GM21529 (cell line): Measurements from ENCODE around the gene TUBGCP2.
A peak's percentile ranks its signal among the peaks of the same experiment; 100 is the strongest.
"Not testable (repeated sequence)": the region's sequence is repeated elsewhere in the genome, so short reads cannot be mapped to it uniquely, and the experiment has no call there.

Experiments
- ATAC-seq: cut with Tn5 transposase; IDR thresholded peaks from one replicate; pipeline ENCODE4 v1.9.1; 2021; ENCODE audit not compliant: unreplicated experiment

The TUBGCP2 gene

DNA sequence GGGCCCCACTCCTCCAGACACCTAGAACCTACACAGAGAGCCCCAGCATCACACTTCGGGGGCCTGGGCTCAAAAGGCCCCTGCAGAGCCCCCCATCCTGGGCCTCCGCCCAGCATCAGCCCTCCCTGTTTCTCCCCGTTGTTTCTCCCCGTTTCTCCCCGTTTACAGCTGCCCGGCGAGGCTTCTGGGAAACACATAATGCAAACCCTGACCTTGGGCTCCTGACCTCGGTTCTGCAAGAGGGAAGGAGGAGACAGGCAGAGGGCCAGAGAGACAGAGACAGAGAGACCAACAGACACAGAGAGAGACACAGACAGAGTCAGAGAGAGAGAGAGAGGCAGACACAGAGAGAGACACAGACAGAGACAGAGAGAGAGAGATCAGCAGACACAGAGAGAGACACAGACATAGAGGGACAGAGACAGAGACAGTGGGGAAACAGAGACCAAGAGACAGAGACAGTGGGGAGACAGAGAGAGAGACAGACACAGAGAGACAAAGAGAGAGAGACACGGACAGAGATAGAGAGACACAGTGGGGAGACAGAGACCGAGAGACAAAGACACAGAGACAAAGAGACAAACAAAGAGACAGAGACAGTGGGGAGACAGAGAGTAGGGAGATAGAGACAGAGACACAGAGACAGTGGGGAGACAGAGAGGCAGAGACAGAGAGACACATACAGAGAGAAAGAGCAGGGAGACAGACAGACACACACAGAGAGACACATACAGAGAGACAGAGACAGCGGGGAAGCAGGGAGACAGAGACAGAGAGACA is 58.5 kb downstream of the TUBGCP2 start:
- no peak for ATAC-seq

DNA sequence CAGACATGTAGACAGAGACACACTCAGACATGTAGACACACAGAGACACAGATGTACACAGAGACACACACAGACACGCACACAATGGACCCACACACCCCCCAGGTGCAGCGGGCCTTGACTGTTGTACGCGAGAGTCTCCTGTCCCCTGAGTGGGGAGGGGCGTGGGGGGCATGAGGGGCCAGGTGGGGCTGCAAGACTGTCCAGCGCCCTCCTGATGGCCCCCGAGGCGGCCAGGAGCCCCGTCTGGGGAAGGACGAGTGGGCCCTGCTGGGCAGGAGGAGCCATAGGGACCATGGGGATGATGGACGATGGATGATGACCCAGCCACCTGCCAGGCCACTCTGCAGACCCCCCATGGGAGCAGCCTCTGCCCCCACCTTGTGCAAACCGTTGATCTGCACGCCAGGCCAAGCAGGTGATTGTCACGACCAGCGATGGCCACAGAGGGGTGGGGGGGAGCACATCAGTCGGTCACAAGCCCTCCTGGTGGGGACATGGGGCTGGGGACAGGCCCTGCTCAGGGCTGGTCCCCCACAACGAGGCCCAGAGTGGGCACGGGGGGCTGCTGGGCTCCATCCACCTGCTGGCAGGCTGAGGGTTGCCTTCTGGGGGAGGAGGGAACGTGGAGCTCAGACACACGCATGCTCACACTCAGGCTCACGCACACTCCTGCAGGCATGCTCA is 59.4 kb downstream of the TUBGCP2 start:
- ATAC-seq: no peak

DNA sequence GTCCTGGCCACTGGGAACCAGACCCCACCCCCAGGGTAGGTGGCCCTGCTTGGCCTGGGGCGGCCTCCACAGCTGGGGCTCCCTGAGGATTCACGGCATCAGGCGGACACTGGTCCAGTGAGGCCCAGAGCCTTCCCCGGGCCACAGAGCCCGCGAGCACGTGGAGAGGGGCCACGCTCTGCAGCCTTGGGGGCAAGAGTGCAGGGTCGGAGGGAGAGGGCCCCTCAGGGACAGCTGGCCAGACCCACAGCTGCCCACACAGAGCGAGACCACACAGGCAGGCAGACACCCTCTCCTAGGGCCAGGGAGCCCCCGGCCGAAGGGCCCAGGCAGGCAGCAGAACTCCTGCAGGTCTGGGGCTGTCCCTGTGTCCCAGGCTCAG is 60.3 kb downstream of the TUBGCP2 start:
- no peak for ATAC-seq

DNA sequence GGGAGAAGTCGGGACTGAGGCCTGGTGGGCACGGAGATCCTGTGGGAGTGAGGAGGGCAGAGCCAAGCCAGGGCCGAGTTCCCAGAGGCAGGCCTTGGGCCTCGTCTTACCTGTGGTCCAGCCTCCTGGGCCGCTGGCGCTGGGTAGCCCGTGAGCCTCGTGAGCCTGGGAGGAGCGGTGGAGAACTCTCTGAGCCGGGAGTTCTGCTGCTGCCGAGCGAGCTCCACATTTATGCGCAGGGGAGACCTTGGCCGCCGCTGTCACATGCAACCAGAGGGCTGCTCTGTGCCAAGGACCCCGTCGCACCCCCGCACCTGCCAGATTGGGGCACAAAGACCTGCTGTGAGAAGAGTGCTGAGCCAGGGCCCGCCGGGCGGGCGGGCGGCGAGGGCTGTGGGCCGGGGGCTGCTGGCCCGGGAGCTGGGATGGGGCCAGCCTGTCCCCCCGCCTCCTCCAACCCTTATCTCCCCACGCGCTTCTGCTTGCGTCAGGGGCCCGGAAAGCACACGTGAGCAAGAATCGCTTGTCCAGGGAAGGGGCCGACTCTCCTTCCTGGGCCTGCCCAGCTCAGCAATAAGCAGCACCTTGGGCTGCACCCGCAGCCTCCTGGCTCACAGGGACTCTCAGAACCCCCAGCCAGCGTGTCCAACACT is 60.9 kb downstream of the TUBGCP2 start:
- no peak for ATAC-seq

DNA sequence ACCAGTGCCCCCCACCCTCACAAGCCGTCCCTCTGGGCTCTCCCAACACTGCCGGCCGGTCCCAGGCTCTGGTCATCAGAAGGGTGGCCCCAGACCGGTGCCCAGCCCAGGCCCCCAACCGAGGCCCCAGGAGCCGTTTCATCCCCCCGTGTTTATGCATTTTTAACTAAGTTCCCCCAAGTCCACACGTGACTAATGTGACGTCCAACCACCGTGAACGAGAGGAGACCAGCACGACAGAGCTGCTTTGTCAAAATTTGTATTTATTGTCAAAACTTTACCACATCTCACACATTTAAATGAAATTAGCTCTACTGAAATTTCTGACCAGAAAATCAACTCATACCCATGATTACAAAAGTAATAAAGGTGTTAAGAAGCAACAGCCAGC is 62.4 kb downstream of the TUBGCP2 start:
- ATAC-seq: no peak

DNA sequence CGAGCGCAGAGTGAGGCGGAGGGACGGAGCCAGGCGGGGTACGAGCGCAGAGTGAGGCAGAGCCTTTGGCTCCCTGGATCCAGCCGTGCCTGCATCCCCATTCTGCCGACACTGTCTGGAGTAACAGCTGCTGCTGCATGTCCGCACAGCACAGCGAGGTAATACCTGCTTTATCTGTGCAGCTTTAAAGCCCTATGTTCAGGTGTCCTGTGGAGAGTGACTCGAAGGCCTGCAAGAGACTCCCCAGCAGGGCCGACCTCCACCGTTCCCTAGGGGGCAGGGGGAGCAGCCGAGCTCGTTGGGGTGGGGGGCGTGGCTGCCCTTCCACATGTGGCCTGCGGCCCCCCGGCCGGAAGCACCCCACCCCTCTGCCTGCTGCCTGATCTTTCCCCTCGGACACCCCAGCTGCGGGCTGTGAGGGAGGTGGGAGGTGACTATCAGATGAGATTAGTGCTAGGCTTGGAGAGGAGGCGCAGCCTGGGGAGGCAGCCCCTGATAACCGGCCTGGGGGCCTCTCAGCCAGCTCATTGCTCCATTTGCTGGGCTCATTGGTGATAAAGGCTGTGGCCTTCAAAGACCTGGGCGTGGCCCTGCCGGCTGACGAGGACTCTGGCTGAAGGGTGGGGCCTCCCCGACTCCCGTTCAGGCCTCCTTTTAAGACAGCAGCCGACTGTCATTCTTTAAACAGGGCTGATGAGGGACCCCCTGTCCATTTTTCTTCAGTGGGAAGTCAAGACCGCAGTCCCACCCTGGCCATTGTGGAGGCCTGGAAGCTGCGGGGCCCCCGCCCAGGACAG is 63.0 kb downstream of the TUBGCP2 start:
- no peak for ATAC-seq

DNA sequence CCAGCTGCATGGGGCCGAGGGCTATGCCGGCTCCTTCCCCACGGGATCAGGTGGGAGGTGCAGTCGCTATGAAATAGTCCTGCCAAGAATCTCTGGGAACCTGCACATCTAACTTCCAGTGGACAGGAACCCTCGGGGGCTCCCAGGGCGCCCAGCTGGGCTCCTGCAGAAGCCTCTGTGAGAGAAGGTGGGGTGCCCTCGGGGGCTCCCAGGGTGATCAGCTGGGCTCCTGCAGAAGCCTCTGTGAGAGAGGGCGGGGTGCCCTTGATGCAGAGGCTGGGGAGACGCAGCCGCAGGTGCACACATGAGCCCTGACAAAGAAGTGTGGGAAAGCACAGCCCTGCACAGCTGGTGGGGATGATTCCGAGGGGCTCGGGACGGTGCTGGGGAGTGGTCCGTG is 65.1 kb downstream of the TUBGCP2 start:
- no peak for ATAC-seq

DNA sequence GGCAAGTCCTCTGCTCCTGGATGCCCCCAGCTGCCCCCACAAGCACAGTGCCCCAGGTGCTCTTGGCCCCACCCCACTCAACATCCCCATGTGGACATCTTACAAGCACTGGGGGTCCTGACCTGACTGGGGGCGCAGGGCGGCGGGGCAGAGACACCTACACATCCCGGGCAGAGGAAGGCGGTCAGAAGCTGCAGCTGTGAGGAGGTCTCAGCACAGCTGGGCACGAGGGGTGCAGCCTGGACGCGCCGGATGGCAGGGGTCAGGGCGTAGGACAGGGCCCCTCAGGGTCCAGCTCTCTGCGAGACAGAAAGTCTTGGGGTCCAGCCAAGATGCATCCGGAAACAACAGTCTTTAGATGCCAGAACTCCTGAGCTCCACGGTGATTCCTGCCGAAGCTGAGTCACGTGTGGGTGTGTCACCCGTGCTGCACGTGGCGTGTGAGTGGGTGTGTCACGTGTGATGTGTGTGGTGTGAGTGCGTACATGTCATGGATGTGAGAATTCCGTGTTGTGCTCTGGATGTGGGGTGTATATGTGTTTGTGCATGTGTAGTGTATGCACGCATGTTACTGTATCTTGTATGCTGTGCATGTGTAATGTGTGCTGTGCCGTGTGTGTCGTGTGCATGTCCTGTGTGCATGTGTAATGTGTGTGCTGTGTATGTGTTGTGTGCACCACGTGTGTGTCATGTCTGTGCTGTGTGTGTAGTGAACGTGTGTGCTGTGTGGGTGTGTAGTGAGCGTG is 65.9 kb downstream of the TUBGCP2 start:
- ATAC-seq: no peak

DNA sequence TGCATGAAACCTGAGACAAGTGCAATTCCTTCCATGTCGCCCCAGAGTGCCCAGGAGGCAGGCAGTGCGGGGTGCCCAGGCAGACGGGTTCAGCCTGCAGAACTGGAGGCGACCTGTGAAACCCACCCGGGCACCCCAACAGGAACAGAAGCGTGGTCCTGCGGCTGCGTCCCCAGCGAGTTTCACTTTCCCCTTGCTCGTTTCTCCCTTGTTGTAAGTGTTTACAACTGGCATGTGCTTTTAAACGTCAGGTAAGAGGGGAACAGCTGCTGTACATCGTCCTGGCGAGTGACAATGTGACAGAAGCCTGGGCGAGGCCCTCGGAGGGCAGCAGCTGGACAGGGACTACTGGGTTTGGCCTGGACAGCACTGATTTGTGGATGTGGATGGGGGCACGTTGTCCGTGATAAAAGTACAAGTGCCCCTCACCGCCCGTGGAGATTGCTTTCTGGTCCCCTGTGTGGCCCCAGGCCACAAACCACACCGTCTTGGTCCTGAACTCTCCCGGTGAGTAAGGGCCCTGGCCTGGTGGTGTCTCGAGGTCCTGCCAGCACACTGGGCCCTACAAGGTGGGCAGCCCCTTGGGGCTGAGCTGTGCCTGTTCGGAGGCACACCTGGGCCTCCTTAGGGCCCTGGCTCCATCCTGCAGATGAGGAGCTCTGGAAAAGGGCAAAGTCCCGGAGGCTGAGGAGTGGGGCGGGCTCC is 67.0 kb downstream of the TUBGCP2 start:
- peak; percentile 61 for ATAC-seq

DNA sequence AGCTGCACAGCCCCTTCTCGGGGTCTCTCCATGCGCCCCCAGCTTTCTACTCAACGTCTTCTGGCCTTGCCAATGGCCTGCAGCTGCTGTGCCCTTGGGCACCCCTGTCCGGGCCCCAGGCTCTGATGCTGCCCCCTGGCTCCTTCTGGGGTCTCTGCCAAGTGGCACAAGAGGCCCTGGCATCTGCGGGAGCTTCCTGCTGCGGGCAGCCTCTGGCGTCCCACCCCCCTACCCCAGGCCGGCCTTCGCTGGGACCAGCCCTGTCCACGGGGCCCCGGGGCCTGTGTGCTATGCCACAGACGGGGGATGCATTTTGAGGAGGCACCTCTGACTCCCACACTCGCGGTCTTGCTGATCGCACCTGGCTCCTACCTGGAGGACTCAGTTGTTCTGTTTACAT is 68.7 kb downstream of the TUBGCP2 start:
- no peak for ATAC-seq

DNA sequence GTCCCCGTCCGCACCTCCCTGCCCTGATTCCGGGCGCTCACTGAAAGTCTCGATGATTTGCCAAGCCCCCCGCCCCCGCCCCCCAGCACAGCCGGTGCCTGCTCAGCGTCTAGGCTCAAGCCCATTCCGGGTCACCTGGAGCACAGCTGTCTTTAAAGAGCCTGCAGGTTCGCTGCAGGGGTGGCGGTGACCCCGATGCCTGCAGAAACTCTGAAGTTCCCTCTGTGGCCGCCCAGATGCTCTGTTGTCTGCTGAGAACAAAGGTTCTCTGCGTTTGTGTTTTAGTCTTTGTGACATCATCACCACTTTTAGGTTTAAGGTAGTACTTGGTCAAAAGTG is 70.2 kb downstream of the TUBGCP2 start:
- ATAC-seq: no peak

DNA sequence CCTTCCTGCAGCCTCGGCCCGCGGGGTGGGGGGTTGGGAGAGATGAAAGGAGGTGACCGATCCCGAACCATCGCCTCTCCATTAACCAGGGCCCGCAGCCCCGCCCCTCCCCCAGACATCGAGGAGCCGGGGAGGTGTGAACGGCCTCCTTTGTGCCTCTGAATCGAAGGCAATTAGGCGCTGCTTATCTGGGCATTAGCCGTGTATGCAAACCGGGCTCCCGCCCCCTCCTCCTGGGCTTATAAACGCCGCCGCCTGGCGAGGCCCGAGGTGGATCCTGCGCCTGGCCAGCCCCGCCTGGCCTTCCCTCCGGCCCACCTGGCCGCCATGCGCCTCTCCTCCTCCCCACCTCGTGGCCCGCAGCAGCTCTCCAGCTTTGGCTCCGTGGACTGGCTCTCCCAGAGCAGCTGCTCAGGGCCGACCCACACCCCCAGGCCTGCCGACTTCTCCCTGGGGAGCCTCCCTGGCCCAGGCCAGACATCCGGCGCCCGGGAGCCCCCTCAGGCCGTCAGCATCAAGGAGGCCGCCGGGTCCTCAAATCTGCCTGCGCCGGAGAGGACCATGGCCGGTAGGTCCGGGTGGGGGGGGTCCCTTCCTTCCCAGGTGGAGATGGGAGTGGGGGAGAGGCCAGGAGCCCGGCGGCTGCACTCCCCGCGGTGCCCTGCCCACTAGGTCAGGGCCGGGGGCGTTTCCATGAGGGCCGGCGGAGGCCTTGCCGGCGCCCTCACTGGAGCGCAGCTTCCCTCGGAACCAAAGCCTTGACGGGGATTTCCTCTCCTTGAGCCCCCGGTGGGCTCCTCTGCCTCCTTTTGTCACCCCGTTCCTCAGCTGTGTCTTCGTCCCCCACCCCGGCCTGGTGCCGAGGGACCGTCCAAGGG is 70.8 kb downstream of the TUBGCP2 start, which contains the start of gene VENTX:
Gene VENTX, plus strand, starts transcription at position 268 of the 878 bp plus-strand sequence. Its CDS starts 60 bp downstream, at position 328.
- ATAC-seq: no peak

DNA sequence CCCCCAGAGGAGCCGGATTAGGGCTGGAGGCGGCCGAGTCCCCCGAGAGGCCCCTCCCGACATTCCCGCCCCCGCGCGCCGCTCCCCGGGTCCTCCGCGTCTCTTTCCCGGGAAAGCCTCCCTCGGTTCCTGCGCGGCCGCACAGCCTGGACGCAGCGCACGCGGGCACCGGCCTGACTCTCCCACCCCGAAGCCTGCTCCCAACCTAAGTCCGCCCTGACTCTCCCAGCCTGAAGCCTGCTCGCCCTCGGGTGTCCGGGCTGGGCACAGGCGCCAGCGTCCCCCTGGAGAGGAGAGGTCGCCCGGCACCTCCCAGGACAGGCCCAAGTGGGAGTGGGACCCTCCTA is 71.5 kb downstream of the TUBGCP2 start:
- no peak for ATAC-seq

DNA sequence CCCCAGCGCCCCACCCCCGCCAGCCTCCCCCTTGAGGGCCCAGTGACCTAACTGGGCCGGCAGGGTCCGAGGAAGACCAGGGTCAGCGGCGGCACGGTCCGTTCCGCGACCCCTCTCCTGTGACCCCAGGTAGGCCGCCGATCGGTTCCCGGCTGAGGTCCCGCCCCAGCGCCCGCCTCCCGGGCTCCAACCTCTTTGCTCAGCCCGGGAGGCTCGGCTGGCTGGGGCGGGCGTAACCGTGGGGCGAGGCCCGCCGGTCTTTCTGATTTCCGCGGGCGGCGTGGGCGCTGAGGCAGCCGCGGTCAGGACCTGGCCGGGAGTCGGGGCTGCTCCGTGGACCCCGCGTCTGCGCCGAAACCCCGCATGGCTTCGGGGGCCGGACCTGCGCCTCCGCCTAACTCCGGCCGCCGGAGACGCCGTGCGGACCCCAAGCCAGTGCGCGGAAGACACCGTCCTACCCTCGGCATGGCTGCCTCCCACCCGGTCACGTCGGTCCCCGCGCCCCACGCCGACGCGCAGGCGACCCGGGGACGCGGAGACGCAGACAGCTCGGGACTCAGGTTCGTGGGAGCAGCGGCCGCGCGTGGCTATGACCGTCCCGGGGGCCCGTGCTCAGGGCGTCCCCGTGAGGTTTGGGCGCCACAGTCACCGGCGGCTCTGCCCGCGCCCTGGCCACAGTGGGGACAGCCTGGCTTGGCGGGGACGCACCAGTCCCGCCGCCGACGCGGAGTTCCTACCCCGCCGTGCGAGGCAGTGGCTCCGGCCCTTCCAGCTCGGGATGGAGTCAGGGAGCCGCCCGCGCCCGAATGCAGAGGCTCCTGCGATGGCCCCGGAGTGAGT is 72.1 kb downstream of the TUBGCP2 start:
- no peak for ATAC-seq

DNA sequence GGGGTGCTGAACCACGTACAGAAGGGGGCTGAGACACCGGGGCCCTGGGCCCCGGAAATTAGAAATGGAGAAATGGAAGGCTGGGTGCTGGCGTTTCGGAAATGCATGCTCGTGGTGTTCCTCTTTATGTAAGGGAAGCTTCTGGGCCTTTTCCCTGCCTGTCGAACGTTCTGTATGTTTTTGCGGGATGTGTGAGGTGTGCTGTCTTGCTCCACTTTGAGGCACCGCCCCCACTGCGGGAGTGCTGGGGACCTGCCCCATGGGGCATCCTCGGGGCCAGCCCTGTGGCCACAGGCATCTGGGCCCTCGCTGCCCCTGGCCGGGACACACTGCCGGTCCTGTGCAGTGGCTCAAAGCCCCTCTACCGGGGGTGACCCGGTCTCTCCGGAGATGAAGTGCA is 72.7 kb downstream of the TUBGCP2 start:
- ATAC-seq: no peak

DNA sequence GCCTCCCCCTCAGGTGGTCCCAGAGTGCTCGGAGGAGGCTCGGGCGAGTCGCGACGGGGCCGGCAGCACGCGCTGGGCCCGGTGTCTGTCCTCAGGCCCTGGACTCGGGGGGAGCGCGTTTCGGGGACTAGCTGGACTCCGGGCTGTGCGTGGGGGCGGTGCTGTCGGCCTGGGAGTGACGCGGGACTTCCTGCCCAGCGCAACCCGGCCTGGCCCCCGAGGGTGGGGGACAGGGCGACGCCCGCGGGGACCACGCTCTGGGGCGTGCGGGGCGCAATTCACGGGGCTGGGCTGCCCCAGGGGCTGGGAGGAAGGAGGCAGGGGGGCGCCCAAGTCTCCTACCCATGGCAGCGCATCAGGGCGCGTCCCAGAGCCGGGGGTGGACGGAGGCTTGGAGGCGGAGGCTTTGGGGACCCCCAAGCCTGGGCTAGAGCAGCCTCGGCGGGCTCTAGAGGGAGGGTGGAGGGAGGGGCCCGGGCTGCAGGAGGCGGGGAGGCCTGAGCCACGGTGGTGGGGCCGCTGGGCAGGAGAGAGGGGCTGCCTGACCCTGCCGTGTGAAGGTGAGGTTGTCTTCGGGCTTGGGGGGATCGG is 73.3 kb downstream of the TUBGCP2 start:
- no peak for ATAC-seq

DNA sequence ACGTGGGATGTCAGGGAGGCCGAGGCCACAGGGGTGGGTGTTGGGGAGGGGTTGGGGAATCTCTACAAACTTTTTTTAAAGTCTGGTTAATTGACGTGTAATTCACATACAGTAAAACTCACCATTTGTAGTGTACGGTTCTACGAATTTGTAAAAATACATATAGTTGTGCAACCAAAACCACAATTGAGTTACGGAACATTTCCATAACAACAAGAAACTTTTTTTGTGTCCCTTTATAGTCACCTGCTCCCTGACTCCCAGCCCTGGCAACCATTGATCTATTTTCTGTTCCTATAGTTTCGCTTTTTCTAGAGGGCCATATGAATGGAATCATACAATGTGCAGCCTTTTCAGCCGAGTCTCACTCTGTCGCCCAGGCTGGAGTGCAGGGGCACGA is 73.9 kb downstream of the TUBGCP2 start:
- ATAC-seq: not testable (repeated sequence)
